Fibroblast of skin of left biceps (primary cell): Measurements from ENCODE around the gene NFAM1.

Experiments used
- DNase-seq, 2 experiments: peaks; one replicate each; pipeline ENCODE4 v3.0.0-alpha.2; 2013; ENCODE audit warnings: low read depth in 2 of 2

The NFAM1 gene

DNA sequence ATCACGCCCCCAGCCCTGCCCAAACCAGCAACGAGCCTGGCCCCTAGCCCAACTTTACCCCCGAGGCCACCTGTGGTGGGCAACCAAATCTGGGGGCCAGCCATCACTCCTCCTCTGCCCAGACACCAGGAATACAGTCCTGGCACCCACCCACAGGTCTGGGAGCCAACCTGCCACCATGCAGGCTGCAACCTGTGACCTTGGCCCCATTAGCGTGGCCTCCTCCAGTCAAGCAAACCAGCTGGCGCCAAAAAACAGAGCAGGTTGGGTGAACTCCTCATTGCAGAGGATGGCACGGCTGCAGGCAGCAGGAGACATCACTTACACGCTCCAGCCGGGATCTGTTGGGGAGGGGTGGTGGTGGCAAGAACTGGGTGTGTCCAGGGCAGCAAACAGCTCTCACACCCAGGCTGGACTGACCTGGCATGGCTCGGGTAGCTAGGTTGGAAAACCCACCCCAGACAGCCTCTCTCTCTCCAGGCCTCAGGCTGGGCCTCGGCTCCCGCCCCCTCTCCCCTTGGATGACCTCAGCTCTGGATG, 96.3 kb downstream of the NFAM1 start:
- DNase-seq, result no peak

DNA sequence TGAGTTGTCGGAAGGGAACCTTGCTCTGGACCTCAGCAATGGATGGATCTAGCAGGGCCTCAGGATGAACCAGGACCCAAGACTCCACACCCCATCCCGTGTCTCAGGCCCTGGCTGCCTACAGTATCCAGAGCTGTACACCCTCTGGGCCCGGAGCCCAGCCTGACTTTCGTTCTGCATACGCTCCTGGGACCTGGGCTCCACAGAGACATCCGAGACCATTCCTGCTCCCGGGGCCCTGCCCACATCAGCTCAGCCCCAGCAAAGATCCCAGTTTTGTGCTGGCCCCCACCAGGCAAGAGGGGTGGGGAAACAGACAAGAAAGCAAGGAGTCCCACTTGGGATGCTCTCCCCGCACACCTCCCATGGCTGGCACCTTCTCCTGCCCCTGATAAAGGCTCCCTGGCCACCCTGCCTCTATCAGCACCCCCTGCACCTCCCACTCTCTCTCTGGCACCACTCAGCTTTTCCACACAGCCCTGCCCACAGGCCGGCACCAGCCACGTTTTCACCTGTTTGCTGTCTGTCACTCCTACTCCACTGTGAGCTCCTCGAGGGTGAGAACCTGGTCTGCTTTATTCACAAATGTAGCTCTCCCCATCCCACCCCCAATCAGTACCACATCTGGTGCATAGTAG, 97.2 kb downstream of the NFAM1 start:
- DNase-seq, result no peak

DNA sequence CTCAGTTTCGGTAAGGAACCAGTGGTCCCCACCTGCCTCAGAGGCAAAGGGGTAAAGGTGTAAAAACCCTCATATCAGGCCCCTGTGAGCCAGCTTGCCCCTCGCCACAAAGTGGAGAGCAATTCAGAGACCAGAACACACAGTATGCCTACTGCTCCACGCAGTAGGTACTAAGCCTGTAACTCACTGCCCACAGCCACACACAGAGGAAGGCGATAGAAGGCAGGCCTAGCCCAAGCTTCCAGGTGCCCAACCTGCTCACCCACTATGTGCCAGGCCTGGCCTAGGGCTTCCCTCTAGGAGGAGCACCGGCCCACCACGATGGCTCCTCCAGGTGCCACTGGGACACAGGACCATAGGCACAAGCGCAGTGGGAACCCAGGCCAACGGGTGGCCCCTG, 98.7 kb downstream of the NFAM1 start:
- DNase-seq, result no peak

DNA sequence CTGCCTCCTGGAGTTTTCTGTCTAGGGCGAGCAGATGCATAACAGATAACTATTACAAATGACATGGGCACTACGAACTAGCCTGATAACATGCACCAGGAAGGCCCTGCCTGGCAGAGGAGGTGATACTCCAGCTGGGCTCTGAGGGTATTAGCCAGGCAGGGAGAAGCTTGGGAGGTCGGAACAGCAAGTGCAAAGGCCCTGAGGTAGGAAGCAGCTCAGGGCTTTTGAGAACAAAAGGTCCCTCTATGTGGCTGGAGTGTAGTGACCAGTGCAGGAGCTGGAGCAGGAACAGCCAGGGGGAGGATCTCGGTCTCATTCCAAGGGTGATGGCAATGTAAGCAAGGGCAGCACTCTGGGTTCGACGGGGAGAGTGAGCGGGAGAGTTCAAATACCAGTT, 100.1 kb downstream of the NFAM1 start:
- DNase-seq, result no peak

DNA sequence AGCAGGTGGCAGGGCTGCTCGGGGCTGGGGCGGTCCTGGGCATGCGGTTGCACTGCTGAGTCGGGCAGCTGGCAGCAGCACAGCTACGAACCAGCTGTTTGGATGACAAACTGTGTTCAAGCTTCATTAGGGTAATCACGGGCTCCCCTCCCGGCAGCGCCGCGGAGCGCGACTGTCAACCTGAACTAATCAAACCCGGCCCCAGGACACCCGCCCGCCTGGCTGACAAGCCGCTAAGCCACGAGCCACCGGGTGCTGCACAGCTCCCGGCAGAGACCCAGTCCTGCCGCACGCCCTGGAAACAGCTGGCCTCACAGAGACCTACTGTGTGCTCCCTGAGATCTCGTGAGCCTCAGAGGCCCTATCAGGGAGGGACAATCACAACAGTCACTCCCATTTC, 101.2 kb downstream of the NFAM1 start:
- no peak for DNase-seq
